Stimulated activated CD8-positive, alpha-beta memory T cell treated with anti-CD3 and anti-CD28 coated beads, Interleukin-2, amount 100 ng/mL, for 1 hour (primary cell): ENCODE data around the gene IL17RC.

Experiments used
- DNase-seq, 2 donors: peaks; one replicate each; pipeline ENCODE4 v3.0.0-alpha.2; 2020; ENCODE audit warnings: low read depth in 2 of 2

IL17RC gene

DNA sequence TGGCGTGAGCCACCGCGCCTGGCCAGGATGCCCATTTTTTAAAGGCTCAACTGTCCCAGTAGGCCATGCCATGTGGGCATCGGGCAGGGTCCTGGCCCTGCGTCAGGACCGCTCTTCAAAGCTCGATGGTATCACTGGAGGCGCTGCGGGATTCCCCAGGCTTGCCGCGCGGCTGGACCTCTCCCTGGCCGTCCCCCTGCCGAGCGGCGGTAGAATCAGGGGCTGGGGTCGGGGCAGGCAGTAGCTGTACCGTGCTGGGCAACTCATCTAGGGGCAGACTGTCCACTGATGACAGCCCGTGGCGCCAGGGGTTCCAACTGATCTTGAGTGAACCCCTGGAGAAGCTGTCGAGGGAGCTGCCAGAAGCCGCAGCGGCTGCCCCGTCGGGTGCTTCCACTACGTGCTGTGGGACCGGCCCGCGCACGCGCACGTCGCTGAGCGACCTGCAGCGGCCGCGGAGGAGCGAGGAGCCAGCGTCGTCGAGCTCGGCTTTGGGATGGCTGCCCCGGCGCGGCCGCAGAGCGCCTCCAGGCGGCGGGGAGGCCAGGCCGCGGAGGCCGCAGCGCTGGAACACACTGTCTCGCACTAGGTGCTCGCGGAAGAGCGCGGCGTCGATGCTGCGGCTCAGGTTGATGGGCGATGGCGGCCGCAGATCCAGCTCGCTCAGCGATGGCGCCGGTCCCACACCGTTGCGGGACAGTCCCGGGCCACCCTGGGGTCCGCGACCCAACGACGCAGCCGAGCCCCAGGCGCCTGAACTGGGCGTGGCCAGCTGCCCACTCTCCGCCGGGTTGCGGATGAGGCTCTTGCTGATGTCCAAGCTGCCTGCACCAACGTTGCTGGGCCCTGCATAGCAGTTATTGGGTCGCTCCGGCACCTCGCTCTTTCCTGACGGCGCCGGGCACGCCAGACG, 29.5 kb downstream of the IL17RC start:
- peak; percentile 67 to 71 for DNase-seq

DNA sequence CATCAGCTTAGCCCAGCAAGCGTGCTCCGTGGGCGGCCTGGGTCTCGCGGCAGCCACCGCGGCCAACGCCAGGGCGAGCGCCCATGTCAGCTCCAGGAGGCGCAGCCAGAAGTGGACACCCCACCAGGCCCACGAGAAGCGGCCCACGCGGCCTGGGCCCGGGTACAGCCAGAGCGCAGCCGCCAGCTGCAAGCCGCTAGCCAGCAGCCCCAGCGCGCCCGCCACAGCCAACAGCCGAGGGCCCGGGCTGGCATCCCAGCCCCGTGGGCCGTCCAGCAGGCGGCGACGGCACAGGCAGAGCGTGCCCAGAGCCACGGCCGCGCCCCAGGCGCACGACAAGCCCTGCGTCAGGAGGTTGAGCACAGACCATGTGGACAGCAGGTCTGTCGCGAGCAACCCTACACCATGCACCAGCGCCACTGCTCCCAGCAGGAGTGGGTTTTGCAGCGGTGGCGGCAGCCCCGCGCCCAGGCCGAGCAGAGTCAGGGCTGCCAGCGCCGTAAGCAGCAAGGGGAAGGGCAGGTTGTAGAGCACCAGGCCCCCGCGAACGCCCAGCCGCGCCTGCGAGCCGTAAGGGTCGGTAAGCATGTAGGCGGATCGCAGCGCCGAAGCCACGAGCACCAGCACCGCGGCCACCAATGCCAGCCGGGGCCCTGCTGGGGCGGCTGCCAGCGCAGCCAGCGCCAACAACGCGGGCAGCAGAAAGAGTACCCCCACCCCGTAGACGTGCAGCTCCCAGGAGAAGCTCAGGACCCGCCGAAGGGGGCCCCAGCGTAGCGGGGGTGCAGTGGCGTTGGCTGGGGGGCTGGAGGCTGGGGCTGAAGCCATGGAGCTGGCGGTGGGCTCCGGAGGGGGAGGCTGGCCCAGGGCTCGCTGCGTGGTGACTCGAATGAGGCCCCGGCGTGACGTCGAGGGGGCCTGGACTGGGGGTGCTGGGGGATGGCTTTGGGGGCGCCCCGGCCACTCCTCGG, 30.4 kb downstream of the IL17RC start:
- DNase-seq: no peak

GRCh38 chr3:9948586-9948985, 31.7 kb downstream of the IL17RC start:
- no peak for DNase-seq

- no peak for DNase-seq
Measured at GRCh38 chr3:9949115-9949514, 32.2 kb downstream of the IL17RC start.

DNA sequence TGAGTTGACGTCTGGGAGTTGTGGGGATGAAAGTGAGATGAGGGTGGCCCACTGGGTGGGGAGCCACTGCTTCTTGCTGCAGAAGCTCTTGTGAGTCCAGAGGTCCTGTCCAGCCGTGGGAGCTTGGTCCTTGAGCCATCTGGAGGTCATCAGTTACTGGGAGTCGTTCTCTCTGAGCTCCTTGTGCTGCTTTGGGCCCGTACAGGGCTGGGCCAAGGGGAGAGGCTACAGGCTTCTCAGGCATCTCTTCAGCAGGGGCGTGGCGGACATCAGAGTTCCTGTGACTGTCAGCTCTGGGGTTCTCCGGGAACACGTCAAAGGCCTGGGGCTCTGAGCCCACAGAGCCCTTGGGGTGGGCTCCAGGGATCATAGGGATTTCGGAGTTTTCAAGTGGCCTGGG, 32.7 kb downstream of the IL17RC start:
- no peak for DNase-seq

- no peak for DNase-seq
Measured at GRCh38 chr3:9951126-9951525, 34.2 kb downstream of the IL17RC start.

- DNase-seq: no peak
Measured at GRCh38 chr3:9951598-9951961, 34.7 kb downstream of the IL17RC start.

GRCh38 chr3:9951962-9952805, 35.3 kb downstream of the IL17RC start, which contains the start of gene PRRT3:
TSS of gene PRRT3 (minus strand) at chr3:9952408. CDS start at chr3:9950115, 2,293 bp downstream.
- DNase-seq: peak in 1 of 2 donors; percentile 32

GRCh38 chr3:9955067-9955502, 38.2 kb downstream of the IL17RC start:
- DNase-seq: no peak

DNA sequence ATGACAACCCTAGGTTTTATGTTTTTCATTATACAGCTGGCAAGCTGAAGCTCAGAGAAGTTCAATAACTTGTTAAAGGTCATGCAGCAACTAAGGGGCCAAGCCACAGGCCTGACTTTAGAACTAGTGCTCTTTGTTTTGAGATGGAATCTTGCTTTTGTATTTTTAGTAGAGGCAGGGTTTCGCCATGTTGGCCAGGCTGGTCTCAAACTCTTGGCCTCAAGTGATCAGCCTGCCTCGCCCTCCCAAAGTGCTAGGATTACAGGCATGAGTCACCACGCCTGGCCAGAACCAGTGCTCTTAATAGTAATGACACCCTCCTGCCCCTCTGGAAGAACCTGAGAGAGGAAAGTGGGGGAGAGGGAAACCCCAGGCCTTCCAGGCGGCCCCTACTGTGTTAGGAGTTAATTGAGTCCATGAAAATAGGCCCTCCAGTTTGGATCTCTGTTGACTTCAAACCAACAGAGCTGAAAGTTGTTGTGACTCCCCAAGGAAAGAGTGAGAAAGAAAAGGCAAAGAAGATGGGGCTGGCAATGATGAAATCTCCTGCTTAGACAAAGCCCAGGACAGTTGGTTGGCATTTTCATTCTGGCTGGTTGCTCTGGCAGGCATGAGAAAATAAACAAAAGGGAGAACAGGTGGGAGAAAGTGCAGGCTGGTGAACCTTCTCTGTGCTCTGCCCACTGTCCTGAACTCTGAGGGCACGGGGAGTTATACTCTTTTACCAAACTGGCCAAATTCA, 38.9 kb downstream of the IL17RC start:
- DNase-seq: no peak

GRCh38 chr3:9957214-9957613, 40.3 kb downstream of the IL17RC start:
- no peak for DNase-seq

GRCh38 chr3:9965200-9965875, 48.4 kb downstream of the IL17RC start:
- DNase-seq: no peak

- no peak for DNase-seq
Measured at GRCh38 chr3:9966841-9967240, 49.9 kb downstream of the IL17RC start.

DNA sequence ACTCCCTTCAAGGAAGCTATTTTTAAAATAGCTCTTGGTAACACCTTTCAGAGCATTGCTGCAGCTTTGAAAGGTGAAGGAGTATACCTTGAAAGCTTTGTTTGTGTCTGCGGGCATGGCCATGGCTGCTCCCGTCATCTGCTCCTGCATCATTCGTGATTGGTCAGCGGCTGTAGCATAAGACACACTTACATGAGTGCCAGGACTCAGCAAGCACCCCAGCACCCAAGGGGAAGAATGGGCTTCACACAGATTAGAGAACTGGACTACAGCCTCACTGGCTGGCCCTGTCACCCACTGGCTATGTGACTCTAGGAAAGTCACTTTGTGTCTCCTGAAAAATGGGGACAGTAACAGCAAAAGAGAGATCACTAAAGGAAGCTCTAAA, 52.7 kb downstream of the IL17RC start:
- no peak for DNase-seq

DNA sequence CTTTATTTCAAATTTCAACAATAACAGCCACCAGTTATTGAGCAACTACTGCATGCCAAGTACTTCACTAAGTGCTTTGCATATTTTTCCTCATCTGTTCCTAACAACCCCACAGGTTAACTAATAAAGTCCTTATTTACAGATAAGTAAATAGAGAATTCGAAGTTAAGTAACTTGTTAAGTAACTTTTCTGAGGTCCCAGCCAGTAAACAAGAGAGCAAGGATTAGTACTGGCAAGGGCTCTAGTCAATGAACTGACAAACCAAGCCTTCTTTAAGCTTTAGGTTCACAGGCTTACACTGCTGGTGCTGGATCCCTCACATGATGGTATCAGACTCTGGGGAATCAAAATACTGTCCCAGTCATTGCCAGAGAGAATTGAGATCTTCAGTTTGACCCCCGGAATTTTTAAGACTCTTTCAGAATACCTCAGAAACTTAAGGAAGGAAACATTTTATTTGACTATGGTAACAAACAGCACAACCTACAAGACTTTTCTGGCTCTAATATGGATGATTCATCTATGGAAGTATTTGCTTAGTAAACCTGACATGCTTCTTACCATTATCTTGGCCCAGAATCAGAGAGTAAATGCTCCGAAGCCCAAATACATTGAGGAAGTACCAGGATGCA, 53.2 kb downstream of the IL17RC start:
- no peak for DNase-seq

DNA sequence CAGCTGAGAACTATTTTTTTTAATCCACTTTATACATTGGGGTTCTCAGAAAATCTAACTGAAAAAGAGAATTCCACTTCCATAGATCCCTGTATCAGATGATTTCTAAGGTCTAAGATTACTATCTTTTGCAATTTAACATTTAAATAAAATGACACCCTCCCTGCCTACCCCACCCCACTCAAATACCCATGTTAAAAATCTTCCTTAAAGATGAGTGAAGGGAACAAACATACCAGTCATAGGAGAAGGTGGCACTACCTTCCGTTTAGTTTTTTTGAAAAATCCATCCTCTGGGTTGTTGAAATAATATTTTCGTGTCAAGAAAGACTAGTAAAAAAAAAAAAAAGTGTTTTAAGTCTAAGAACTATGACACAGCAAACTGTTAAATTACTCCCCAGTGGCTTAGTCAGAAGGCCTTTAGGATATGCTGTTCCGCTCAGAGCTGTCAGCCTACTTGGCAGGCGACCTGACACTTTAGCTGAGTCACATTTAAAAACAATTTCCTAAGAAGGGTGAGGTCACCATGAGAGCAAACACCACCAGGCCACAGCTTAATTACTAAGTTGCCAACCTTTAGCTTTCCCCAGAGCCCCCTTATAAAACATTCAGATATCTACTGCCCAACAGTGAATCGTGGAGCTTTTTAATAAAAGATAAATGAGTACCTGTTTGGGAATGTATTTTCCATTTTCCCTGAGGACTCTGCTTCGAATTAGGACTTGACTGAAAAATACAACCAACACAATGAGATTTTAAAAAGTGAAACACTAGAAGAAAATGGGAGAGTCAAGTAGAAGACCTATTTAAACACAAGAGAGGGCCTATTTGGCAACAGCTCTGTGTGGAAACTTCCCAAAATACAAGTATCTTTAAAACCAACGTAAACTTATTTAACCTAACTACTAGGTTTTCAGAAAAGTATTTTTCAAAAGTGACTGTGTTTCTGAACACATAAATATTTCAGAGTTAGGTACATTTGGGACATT, 60.1 kb downstream of the IL17RC start:
- no peak for DNase-seq

DNA sequence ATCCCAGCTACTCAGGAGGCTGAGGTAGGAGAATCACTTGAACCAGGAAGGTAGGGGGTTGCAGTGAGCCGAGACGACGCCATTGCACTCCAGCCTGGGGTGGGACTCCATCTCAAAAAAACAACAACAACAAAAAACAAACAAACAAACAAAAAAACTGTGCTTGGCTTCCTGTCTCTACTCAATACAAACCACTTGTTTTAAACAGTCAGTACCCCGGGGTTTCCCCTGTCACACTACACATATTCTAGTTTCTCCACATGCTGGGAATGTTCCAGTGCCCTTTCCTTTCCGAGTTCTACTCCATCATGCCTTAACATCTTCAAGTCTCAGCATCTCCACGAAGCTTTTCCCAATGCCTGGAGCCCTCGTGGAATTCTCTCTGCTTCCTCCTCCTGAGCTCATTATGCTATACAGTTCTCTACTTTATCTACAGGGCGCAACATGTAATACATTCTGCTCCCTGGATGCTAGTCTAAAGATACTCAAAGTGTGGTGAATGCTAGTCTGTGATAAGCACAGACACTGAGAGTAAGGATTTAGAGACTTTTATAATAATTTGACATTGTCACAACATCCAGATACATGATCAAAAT, 61.9 kb downstream of the IL17RC start:
- no peak for DNase-seq

GRCh38 chr3:9980251-9980650, 63.4 kb downstream of the IL17RC start:
- no peak for DNase-seq
